Vagina (tissue), 2 donors: Measurements from ENCODE around the gene RABGAP1L. TPM values are rescaled to one million over a fixed set of nuclear protein-coding genes. Genes with fewer than 3 reads are reported as not detected.

Experiments used
- DNase-seq, 2 donors: peaks; one replicate each; pipeline ENCODE4 v3.0.0-alpha.2; 2017; ENCODE audit errors: extremely low spot score in 2 of 2
- H3K27ac ChIP-seq: fragments of 200-600 bp; sonication (generic); one replicate; pipeline ENCODE4 v1.5.1; 2019
- H3K27me3 ChIP-seq: fragments of 200-600 bp; sonication (generic); one replicate; pipeline ENCODE4 v1.5.1; 2019
- H3K36me3 ChIP-seq, 2 donors: fragments of 200-600 bp; sonication (generic); one replicate each; pipeline ENCODE4 v1.5.1; 2017 to 2019
- H3K4me1 ChIP-seq: fragments of 200-600 bp; sonication (generic); one replicate; pipeline ENCODE4 v1.5.1; 2019
- H3K4me3 ChIP-seq, 2 donors: fragments of 200-600 bp; sonication (generic); 1 replicate in 1 of 2; 2 replicates in 1 of 2; pipeline ENCODE4 v1.5.1; 2016 to 2019
- H3K9me3 ChIP-seq: fragments of 200-600 bp; sonication (generic); one replicate; pipeline ENCODE4 v1.5.1; 2019
- POLR2A ChIP-seq, 2 donors: fragments of 450-650 bp; IDR thresholded peaks; one replicate each; pipeline ENCODE4 v1.6.1; 2017; ENCODE audit warnings: antibody characterized with exemption in 2 of 2, mild to moderate bottlenecking in 2 of 2, moderate library complexity in 2 of 2
- POLR2AphosphoS5 ChIP-seq, 2 donors: sonication (generic); formaldehyde crosslinking; IDR thresholded peaks; one replicate each; pipeline ENCODE4 v1.9.0; 2017; ENCODE audit warnings: antibody characterized with exemption in 2 of 2, mild to moderate bottlenecking in 2 of 2, low read depth in 1 of 2; ENCODE audit not compliant: insufficient read depth in 1 of 2
- intact Hi-C: fragments of 100-400 bp; cut with DNase I; formaldehyde crosslinking; loops from one replicate; pipeline ENCODE4 v1.15.1; 2023
- total RNA-seq: library from RNA; depleted of rRNA; stranded (reverse); fragments of >200 nt; gene quantifications from one replicate; pipeline ENCODE4 v1.2.3, GENCODE V29; 2016
- TF ChIP-seq, protein P1 (sequence below), 3 experiments: fragments of 450-650 bp in 2 of 3; fragments of 200-600 bp in 1 of 3; sonication (generic) in 1 of 3; IDR thresholded peaks; one replicate each; pipeline ENCODE4 v1.5.1; 2017 to 2019; ENCODE audit warnings: antibody characterized with exemption in 3 of 3, mild to moderate bottlenecking in 2 of 3, moderate library complexity in 2 of 3

The RABGAP1L gene
- total RNA-seq, 1 donor from 2014 or later = 40.0 TPM

DNA sequence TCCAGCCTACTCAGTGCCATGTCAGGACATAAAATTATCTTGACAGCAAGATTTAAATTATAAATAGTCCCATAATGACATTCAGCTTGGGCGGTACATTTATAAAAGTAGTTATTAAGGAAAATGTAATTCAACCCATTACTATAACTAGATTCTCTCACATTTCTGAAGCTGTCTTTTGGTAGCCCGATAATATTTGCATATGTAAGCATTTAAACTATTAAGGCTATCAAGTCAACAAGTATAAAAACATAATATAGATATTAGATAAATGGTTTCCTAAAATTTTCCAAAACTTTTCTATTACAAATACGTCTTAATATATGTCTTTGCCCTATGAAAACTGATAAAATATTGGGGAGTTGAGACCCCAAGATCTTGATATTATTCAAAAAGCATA lies 266.8 kb downstream of the RABGAP1L start:
- H3K9me3 ChIP-seq = no peaks in the 10 kb centered on the region
- TF ChIP-seq POLR2A (IDR thresholded peaks at IDR 0.05) = no peak
- no peak for TF ChIP-seq POLR2AphosphoS5 (IDR thresholded peaks at IDR 0.05; ENCODE audit: insufficient read depth in 1 of 2, low read depth in 1 of 2)
- TF ChIP-seq, protein P1, sequence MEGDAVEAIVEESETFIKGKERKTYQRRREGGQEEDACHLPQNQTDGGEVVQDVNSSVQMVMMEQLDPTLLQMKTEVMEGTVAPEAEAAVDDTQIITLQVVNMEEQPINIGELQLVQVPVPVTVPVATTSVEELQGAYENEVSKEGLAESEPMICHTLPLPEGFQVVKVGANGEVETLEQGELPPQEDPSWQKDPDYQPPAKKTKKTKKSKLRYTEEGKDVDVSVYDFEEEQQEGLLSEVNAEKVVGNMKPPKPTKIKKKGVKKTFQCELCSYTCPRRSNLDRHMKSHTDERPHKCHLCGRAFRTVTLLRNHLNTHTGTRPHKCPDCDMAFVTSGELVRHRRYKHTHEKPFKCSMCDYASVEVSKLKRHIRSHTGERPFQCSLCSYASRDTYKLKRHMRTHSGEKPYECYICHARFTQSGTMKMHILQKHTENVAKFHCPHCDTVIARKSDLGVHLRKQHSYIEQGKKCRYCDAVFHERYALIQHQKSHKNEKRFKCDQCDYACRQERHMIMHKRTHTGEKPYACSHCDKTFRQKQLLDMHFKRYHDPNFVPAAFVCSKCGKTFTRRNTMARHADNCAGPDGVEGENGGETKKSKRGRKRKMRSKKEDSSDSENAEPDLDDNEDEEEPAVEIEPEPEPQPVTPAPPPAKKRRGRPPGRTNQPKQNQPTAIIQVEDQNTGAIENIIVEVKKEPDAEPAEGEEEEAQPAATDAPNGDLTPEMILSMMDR (IDR thresholded peaks at IDR 0.05) = no peak
- no peak overlapping the region for H3K4me3 ChIP-seq
- no peaks in the 10 kb centered on the region for H3K4me1 ChIP-seq
- intact Hi-C loops = no loop called here
- no peaks in the 10 kb centered on the region for H3K27me3 ChIP-seq
- no peaks in the 10 kb centered on the region for H3K36me3 ChIP-seq
- no peak for DNase-seq
- no peak overlapping the region for H3K27ac ChIP-seq

DNA sequence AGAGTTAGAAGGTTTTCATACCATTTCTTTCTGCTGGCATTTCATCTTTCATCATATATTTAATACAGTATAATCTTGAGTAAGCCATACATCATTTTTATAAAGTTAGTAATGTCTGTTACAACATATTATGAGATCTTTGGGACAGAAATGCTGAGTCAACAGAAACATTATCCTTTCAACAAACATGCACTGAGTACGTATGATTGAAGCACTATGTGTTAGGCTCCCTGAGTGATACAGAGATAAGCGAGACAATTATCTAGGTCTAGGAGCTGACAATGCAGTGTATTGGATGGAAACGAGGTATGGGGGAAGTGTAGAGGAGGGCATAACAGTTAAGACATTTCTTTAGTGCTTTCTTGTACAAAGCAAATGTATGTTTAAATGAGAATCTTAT lies 268.7 kb downstream of the RABGAP1L start:
- H3K9me3 ChIP-seq = no peaks in the 10 kb centered on the region
- no peaks in the 10 kb centered on the region for H3K27me3 ChIP-seq
- H3K36me3 ChIP-seq = no peaks in the 10 kb centered on the region
- no peak for TF ChIP-seq POLR2AphosphoS5 (IDR thresholded peaks at IDR 0.05; ENCODE audit: insufficient read depth in 1 of 2, low read depth in 1 of 2)
- TF ChIP-seq, protein P1 (IDR thresholded peaks at IDR 0.05) = no peak
- TF ChIP-seq POLR2A (IDR thresholded peaks at IDR 0.05) = no peak
- no peak overlapping the region for H3K27ac ChIP-seq
- no peak overlapping the region for H3K4me3 ChIP-seq
- H3K4me1 ChIP-seq = no peaks in the 10 kb centered on the region
- intact Hi-C loops = no loop called here
- no peak for DNase-seq

DNA sequence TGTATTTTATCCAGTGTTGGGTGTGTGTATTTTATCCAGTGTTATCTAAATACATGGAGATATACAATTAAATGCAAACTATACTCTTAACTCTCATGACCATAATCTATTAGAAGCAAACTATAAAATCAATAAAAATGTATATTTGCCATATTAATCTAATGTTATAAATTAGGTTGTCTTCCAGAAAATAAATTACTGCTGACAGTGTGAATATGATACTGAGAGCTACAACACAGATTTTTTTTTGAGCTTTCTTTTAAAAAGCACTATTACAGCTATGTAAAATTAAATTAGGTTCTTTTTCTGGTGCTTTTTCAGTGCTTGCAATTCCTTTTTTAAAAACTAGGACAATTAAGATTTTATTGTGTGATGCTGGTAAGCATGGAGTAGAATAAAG lies 269.4 kb downstream of the RABGAP1L start:
- intact Hi-C loops = no loop called here
- no peaks in the 10 kb centered on the region for H3K36me3 ChIP-seq
- no peaks in the 10 kb centered on the region for H3K9me3 ChIP-seq
- H3K27me3 ChIP-seq = no peaks in the 10 kb centered on the region
- H3K4me3 ChIP-seq = no peak overlapping the region
- TF ChIP-seq, protein P1 (IDR thresholded peaks at IDR 0.05) = no peak
- TF ChIP-seq POLR2AphosphoS5 (IDR thresholded peaks at IDR 0.05; ENCODE audit: insufficient read depth in 1 of 2, low read depth in 1 of 2) (no peak), POLR2A (IDR thresholded peaks at IDR 0.05) (no peak)
- H3K27ac ChIP-seq = no peak overlapping the region
- no peak for DNase-seq
- H3K4me1 ChIP-seq = no peaks in the 10 kb centered on the region

DNA sequence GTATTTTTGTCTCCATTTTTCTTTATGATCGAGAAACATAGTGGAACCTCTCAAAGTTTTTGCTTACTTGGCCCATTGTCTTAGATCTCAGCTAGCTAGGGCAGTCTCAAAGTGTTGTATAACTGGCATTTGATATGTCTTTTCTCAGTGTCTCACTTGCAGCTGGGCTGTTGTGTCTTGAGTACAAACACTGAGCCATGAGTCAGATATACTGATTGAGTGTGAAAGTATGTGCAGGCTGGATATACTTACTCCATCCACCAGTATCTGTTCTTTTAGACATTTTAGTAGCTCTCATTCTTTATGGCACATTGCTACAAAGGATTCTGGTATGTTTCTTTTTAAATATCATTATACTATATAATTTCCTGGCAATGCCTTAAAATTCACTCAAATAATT lies 274.1 kb downstream of the RABGAP1L start:
- H3K27ac ChIP-seq = no peak overlapping the region
- no peaks in the 10 kb centered on the region for H3K27me3 ChIP-seq
- no peaks in the 10 kb centered on the region for H3K4me1 ChIP-seq
- TF ChIP-seq POLR2AphosphoS5 (IDR thresholded peaks at IDR 0.05; ENCODE audit: insufficient read depth in 1 of 2, low read depth in 1 of 2) (no peak), POLR2A (IDR thresholded peaks at IDR 0.05) (no peak)
- TF ChIP-seq, protein P1 (IDR thresholded peaks at IDR 0.05) = no peak
- no peak for DNase-seq
- H3K36me3 ChIP-seq = no peaks in the 10 kb centered on the region
- intact Hi-C loops = no loop called here
- H3K4me3 ChIP-seq = no peak overlapping the region
- H3K9me3 ChIP-seq = no peaks in the 10 kb centered on the region

DNA sequence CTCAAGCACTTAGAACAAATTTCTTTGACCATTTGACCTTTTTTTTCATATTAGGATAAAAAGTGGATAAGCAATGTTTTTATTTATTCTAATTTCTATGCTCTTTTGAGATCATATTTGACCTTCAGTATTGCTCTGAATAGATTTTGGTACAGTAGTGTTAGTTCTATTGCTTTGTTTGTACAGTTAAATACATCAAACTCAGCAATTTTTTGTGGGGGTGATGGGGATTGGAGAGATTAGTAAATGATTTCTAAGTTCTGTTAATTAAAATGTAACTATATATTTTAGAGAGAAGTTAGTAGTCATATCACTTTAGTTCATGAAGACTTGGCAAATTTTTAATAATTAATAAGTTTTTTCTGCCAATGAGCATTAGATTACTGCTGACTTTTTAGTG lies 286.0 kb downstream of the RABGAP1L start:
- Histone ChIP-seq H3K9me3 (no peaks in the 10 kb centered on the region), H3K27me3 (no peaks in the 10 kb centered on the region), H3K27ac (no peak overlapping the region), H3K4me1 (no peaks in the 10 kb centered on the region), H3K36me3 (no peaks in the 10 kb centered on the region), H3K4me3 (no peak overlapping the region)
- intact Hi-C loops = no loop called here
- no peak for DNase-seq
- TF ChIP-seq POLR2A (IDR thresholded peaks at IDR 0.05) = no peak
- TF ChIP-seq POLR2AphosphoS5 (IDR thresholded peaks at IDR 0.05; ENCODE audit: insufficient read depth in 1 of 2, low read depth in 1 of 2) = no peak
- TF ChIP-seq, protein P1 (IDR thresholded peaks at IDR 0.05) = no peak
